ENCODE measurements around the gene RAD54L. TPM values are rescaled to one million over a fixed set of nuclear protein-coding genes. Genes with fewer than 3 reads are reported as not detected.

Gene RAD54L
- total RNA-seq: 1 to 10 TPM in 1 of 4 donors, not detected in 3; 9.2 TPM

DNA sequence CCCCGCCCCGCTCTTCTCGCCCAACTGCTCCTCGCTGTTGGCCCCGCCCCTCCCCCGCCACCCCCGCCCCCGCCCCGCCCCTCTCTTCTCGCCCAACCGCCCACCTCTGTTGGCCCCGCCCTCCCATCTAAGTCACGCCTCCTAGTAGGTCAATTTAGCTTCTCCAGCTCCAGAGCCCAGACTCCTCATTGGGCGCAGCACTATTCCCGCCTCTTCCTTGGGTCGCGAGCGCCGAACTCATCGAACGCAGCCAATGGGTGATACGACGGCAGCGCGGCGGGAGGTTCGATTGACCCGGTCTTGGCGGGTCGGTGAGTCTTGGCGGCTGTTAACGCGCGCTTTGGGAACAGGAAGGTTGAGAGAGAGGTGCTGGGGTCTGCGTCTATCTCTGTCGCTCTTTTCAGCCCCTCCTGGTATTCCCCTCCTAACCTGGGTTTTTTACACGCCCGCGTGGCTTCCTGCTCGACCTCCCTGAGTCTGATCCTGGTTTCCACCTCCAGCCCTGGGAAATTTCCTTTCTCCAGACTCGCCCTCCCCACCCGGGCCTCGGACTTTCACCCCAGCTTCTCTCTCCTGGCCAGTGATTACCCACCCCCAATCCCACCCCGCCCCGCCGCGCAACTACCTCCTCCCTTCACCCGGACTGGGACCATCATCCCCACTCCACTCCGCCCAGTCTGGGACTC lies at the start of gene RAD54L:
RAD54L (plus strand) TSS at position 328 of the 686 bp plus-strand sequence. CDS start 643 bp downstream, outside the sequence.
- TF ChIP-seq POLR2AphosphoS5 (IDR thresholded peaks at IDR 0.05) (peak; percentile 38), POLR2A (IDR thresholded peaks at IDR 0.05) (no peak)
- Histone ChIP-seq H3K36me3 (no peaks in the 10 kb centered on the region), H3K27me3 (no peaks in the 10 kb centered on the region), H3K4me1 (peaks cover 0 to 17% (median 5%) of the 10 kb centered on the region in 3 donors), H3K9me3 (no peaks in the 10 kb centered on the region), H3K27ac (peak within 1 kb of the TSS in 3 of 4 donors; percentile 55 to 72 (median 68)), H3K4me3 (peak within 1 kb of the TSS; percentile 55 to 61)
- WGBS, 2 donors (ENCODE audit: low coverage in 1 of 2): 0 to 1% methylated on average over 8 to 13 of the region's 49 CpGs
- peak; percentile 98 for ATAC-seq

DNA sequence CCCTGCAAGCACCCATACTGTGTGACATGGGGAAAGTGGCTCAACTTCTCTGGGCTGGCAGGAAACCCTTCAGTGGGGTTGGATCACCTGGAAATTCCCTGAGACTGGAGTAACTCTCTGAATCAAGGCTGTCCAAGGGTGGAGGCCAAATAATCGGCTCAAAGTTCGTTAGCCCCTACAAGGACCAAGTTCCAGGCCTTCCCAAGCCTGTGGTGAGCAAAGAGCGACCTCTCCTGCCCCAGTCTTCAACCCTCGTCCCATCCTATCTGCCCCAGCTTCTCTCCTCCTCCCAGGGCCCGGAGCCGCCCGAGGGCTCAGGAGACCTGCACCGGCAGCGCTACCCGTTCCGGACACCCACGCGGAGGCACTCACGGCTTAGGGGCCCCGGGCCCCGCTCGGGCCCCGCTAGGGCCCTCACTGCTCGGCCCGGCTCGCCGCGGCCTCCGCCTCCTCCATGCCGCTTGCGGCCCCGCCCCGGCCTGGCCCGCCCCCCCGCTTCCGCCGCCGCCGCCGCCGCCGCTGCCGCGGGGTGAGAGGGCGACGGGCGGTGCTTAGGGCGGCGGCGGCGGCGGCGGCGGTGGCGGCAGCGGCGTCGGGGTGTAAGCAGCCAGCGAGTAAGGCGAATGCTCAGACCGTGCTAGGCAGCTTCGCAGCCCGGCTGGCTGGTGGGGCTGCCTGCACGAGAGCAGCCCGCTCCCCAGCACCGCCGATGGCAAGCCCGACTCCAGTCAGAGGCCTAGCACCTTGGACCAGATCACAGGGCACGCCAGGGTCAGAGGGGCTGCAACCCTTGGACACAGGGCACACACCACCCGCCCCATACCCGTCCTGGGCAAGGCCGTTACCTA lies 49.4 kb upstream of the RAD54L start, which contains the start of gene POMGNT1:
POMGNT1 (minus strand) TSS at position 471 of the 848 bp plus-strand sequence. CDS start 613 bp downstream, outside the sequence.
- TF ChIP-seq POLR2A (IDR thresholded peaks at IDR 0.05) (peak; percentile 53 to 56), POLR2AphosphoS5 (IDR thresholded peaks at IDR 0.05) (peak; percentile 46), EP300 (IDR thresholded peaks at IDR 0.05) (no peak)
- TF ChIP-seq, protein P1, sequence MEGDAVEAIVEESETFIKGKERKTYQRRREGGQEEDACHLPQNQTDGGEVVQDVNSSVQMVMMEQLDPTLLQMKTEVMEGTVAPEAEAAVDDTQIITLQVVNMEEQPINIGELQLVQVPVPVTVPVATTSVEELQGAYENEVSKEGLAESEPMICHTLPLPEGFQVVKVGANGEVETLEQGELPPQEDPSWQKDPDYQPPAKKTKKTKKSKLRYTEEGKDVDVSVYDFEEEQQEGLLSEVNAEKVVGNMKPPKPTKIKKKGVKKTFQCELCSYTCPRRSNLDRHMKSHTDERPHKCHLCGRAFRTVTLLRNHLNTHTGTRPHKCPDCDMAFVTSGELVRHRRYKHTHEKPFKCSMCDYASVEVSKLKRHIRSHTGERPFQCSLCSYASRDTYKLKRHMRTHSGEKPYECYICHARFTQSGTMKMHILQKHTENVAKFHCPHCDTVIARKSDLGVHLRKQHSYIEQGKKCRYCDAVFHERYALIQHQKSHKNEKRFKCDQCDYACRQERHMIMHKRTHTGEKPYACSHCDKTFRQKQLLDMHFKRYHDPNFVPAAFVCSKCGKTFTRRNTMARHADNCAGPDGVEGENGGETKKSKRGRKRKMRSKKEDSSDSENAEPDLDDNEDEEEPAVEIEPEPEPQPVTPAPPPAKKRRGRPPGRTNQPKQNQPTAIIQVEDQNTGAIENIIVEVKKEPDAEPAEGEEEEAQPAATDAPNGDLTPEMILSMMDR (IDR thresholded peaks at IDR 0.05): peak in 1 of 4 experiments; percentile 29
- Histone ChIP-seq H3K9me3 (no peaks in the 10 kb centered on the region), H3K4me1 (peaks cover 0 to 53% (median 15%) of the 10 kb centered on the region in 3 donors), H3K27ac (peak within 1 kb of the TSS; percentile 45 to 88 (median 77)), H3K36me3 (peaks cover 0 to 31% of the 10 kb centered on the region in 2 donors), H3K27me3 (no peaks in the 10 kb centered on the region), H3K4me3 (peak within 1 kb of the TSS; percentile 57 to 68)
- WGBS, 2 donors (ENCODE audit: low coverage in 1 of 2): 0% methylated on average over 9 of the region's 67 CpGs; no CpG with 5 or more reads in 1 of the 2 donors
- ATAC-seq: peak; percentile 94

DNA sequence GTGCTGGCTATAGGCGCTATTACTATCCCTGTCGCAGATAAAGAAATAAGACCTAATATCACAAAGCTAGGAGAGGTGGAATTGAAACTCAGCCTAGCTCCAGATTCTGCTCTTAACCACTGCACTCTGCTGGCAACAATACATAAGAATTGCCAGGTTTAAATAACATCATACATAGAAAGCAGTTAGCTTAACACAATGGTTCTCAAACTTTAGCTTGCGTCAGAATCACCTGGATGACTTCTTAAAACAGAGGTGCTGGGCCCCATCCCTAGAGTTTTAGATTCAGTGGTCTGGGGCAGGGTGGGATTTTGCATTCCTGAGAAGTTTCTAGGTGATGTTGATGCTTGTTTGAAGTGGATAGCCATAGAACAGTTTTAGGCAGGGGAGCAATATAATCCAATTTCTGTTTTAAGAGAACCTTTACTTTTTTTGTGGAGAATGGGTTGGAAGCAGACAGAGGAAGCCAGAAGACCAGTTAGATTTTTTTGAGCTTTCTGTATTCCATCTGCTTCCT lies 48.3 kb upstream of the RAD54L start:
- Histone ChIP-seq H3K4me3 (peak overlapping the region in 1 of 2 donors; percentile 57), H3K27me3 (no peaks in the 10 kb centered on the region), H3K9me3 (no peaks in the 10 kb centered on the region), H3K27ac (peak overlapping the region in 2 of 4 donors; percentile 77 to 88), H3K4me1 (peaks cover 0 to 60% (median 15%) of the 10 kb centered on the region in 3 donors), H3K36me3 (peaks cover 0 to 20% of the 10 kb centered on the region in 2 donors)
- WGBS, 2 donors (ENCODE audit: low coverage in 1 of 2): 88 to 91% methylated on average over 1 to 3 of the region's 3 CpGs
- no peak for ATAC-seq
- TF ChIP-seq POLR2AphosphoS5 (IDR thresholded peaks at IDR 0.05): no peak
- TF ChIP-seq, protein P1 (IDR thresholded peaks at IDR 0.05): no peak
- TF ChIP-seq POLR2A (IDR thresholded peaks at IDR 0.05): no peak
- TF ChIP-seq EP300 (IDR thresholded peaks at IDR 0.05): no peak

DNA sequence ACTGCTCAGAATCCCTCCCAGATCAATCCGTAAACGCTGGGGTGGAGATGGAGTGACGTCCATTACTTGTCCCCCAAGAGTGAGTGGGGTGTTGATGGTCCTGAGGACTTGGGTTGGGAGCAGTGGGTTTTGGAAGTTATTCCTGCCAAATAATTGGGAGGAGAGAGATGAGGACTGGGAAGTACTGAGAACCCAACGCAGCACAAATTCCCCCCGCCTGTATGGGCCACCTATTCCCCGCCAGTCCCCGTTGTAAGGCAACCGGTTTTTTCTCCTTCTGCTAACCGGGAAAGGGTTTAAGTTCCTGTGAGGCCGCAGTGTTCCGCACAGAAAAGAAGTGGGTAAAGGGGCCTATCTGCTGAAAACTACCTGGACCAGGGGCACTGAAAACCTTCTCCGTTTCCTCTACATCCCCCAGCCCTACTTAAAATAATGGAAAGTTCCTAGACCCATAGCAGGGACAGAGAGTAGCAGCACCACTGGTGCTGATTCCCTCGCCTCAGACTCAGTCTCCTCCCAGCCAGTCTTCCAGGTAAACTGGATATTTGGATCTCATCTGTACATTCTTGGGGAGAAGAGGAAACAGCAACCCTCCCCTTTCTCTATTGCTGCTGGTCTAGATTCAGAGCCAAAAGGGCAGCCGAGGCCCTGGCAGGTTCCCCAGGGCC lies 43.7 kb upstream of the RAD54L start:
- peak; percentile 29 for ATAC-seq
- Histone ChIP-seq H3K36me3 (peaks cover 0 to 11% of the 10 kb centered on the region in 2 donors), H3K27ac (peak overlapping the region; percentile 55 to 91 (median 86)), H3K9me3 (no peaks in the 10 kb centered on the region), H3K27me3 (no peaks in the 10 kb centered on the region), H3K4me3 (peak overlapping the region; percentile 55 to 90), H3K4me1 (peaks cover 0 to 52% (median 17%) of the 10 kb centered on the region in 3 donors)
- TF ChIP-seq, protein P1 (IDR thresholded peaks at IDR 0.05): no peak
- TF ChIP-seq POLR2AphosphoS5 (IDR thresholded peaks at IDR 0.05) (no peak), EP300 (IDR thresholded peaks at IDR 0.05) (no peak), POLR2A (IDR thresholded peaks at IDR 0.05) (no peak)
- 8 to 17% methylated on average over 5 to 12 of the region's 14 CpGs for WGBS, 2 donors (ENCODE audit: low coverage in 1 of 2)
